ENCODE measurements around the gene COL15A1.

Gene COL15A1

DNA sequence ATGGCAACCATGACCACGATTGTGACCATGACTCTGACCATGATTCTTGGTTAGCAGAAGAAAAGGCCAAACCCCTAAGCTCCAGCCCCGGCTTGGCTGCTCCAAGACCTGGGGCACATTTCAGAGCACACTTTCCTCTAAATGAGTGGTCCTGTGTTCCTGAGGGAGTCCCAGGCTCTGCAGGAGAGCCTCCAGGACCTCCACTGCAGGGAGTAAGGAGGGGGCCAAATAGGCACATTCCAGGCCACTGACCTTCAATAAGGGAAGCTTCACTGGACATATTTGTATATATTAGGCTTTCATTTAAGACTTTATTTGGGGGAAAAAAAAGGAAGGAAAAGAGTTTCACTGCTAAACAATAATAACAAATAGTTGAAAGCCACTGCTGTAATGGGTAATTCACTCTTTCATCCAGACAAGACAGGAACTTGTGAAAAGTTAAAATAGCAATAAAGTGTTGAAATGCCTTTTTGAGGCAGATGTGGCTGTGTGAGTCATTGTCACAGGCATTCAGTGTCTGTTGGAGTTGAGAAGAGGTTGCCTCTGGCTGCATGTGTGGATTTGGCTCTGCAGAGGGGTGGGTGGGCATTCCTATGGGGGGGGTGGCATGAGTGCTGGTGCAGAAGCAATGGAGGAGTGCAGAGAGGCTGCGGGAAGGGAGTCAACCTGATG lies 97.3 kb downstream of the COL15A1 start:
- no peak for DNase-seq

DNA sequence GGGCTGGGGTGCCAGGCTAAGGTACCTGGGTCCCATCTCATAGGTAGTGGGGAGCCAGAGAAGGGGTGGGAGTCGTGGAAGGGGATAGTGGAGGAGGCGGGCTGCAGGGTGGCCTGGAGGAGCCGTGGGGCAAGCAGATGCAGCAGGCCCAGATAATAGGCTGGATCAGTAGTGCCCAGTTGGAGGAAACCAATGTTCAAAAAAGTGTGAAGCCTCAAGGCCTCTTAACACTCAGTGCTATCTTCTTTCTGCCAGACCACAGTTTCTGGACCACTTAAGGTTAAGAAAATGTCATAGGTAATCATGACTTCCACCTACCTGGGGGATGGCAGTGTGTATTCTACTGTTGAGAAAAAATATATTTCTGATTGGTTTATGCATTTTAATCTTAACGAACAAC lies 97.9 kb downstream of the COL15A1 start:
- DNase-seq = no peak

DNA sequence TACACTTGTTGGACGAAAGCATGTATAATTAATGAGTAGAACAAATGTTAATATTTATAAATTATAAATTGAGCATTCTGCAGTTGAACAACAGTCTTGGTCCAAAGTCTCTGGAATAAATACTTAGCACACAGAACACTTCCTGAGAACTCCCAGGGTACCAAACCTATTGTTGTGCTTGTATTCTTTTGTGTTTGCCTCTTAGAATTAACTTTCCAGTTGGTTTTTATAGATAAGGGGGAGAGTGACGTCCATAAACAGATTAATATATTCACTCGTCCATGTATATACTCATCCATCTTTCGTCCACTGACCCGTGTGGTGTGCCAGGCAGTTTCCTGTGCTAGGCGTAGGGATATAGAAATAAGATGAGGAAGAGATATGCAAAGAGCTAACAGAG lies 98.9 kb downstream of the COL15A1 start:
- no peak for DNase-seq

DNA sequence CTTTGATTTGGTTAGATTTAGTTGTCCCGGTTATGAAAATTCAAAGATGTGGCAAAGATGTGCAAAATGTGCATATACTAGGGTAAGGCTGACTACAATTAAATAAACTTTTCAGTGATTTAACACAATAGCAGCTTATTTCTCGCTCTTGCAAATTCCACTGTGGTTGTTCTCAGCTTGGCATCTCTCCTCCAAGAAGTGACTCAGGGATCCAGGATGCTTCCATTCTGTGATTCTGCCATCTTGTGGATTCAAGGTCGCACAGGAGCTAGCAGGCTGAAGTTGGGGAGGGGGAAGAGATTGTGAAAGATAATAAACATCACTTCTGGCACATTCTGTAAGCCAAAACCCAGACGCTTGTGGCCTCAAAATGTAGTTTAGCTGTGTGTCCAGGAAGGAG lies 101.1 kb downstream of the COL15A1 start:
- no peak for DNase-seq

DNA sequence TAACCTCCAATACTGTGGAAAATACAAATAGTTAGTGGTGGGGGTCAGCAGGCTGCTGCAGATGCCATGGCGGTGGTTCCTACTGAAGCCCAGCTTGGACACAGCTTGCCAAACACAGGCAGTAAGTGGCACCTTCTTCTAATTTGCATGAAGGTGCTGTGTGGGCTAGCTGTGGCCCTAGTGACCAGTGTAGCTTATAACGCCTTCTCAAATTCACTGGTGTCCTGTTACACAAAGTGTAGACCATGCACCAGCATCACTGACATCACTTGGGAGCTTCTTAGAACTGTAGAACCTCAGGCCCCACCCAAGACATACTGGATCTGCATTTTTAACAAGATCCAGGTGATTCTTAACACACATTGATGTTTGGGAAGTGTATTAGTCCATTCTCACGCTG lies 102.4 kb downstream of the COL15A1 start:
- no peak for DNase-seq

DNA sequence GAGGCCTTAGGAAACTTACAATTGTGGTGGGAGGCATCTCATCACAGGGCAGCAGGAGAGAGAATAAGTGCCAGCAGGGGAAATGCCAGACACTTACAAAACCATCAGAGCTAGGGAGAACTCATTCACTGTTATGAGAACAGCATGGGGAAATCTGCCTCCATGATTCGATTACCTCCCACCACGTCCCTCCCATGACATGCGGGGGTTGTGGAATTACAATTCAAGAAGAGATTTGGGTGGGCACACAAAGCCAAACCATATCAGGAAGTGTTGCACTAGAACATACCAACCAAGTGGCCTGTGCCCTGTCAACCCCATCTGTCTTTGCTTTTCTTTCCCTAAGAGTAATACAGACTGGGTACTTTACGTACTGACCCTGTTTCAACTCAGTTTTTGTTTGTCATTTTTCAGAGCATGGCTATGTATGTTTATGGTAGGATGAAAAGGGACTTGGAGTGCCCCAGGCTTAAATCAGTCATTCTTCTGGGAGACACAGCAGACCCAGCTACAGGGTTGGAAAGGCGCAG lies 102.9 kb downstream of the COL15A1 start:
- no peak for DNase-seq

DNA sequence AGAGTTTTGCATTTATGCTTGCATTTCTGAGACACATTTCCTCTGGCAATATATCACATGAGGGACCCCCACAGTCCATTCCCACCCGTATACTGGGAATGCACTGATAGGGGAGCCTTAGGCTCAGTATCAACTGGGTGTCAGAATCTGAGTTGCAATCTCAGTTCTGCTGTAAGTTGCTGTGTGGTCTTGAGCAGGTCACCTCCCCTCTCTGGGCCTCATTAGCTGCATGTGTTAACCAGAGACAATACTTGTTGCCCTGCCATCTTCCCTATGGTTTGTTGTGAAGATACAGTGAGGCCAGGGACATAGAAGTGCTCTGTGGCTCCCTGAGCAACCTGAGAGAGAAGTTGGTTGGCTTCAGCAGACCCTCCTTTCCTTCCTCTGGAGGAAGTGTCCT lies 105.5 kb downstream of the COL15A1 start:
- no peak for DNase-seq

DNA sequence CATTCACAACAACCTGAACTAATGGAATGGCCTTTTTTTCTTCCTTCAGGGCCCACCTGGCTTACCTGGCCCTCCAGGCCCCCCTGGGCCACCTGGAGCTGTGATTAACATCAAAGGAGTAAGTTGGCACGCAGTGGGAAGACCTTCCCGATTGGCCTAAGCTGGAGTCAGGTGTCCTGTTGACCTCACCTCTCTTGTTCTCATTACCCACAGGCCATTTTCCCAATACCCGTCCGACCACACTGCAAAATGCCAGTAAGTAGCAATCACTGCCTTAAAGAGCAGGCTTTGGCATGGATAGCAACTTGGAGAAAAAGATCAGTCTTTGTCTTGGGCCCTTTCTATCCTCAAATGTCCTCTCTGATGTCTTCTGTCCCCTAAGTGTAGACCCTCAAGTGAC lies 105.9 kb downstream of the COL15A1 start:
- DNase-seq = no peak

DNA sequence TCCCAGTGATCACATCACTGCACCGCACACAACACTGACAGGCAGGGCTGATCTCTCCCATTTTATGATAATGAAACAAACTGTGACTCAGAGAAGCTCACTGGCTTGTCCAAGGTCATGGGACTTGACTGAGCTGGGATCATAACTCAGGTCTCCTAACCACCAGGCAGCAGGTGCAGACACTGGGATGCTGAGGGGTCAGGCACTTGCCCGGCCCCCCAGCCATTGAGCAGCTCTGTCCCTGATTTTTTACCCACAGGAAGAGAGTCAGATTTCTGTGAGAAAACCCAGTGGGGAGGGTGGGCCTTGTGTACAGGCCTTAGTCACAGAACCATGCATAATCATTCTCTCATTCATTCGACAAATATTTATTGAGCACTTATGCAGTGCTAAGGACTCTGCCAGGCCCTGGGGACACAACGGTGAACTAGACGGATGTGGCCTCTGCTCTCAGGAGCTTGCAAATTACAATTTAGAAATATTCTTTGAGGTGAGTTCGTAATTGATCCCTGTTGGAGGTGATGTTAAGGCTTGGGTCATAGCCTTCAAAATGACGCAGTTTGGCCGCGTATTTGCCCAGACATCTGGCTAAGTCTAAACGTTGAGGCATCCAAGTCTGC lies 106.7 kb downstream of the COL15A1 start:
- DNase-seq = no peak

DNA sequence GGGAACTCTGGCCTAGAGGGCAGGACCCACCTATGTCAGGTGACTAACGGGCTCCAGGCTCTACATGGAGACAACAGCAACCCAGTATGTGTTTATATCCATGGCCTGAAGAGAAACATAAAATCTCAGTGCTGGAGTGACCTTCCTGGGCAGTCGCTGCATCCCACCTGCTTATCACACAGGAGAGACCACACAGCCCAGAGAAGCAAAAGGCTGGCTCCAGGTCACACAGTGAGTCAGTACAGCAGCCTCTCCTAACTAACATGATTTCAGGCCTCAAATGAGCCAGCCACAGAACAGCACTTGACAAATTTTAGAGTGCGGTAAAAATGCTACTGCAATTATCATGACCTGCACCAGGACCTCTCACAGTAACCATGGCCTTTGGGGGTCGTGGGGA lies 107.2 kb downstream of the COL15A1 start:
- no peak for DNase-seq

DNA sequence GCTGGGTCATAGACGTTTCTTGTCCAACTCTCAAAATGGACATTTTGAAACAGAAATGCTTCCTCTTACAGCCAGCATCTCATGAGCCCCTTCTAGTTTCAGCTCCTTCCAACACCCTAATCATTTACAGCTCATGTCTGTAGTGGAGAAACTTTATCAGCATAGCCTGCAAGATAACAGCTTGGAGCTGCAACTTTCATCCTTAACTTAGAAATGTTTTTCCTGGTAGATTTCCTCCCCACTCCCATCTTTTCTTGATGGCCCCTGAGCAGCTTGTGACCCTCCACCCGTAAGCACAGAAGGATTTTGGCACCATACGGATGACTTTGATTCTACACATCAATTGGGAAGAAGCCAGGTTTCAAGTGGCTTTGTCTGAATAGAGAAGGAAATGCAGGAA lies 107.7 kb downstream of the COL15A1 start:
- DNase-seq = no peak

DNA sequence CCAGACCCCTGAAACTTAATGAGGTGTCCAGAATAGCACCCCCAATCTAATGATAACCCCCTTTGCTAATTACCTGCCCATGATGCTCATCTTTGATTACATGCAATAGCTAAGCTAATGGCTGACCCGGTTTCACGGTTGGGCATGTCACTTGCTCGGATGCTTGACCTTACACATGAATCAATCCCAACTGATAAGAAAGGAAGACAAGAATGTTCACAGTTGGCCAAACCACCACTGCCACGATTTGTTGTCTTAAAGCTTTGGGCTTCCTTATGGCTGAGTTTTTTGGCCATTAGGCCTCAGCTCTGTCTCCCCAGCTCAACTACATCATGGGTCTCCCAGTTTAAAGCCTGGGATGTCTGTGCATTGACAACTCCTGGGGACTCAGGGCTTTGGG lies 108.1 kb downstream of the COL15A1 start:
- no peak for DNase-seq

DNA sequence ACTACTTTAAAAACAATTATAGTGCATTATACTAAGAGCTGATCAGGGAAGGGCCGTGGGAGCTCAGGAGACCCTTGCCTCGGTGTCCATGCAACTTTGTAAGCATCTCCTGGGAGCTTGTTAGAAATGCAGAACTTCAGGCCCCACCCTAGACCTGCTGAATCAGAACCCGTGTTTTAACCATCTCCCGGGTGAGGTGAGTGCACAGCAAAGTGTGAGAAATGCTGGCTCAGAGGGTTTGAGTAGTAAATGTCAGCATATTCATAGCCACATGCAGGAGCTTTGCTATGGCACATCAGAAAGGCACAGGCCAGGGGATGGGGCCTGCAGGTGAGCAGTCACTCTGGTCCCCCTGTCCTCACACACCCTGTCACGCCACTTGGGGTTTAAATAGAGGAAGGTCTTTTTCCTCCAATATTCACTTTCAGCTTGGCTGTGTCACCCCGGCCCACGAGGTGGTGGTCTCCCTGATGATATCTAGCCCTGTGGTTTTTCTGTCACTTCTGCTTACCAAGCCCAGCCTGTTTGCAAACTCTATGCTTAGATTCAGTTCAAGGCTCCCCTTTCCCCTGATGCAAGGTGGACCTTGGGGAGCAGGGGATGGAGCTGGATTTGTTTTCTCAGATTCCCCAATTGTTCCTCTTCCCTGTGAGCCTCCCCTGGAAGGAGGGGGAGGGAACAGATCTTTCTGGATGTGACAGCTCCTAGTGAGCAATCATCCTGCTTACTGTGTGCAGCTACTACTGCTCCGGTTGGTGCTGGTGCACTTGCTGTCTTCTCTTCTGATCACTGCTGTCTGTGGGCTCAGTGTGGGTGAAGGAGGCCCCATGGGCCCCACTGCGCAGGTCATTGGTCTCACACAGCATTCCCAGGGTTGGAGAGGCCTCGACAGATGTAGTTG lies 109.4 kb downstream of the COL15A1 start:
- no peak for DNase-seq

DNA sequence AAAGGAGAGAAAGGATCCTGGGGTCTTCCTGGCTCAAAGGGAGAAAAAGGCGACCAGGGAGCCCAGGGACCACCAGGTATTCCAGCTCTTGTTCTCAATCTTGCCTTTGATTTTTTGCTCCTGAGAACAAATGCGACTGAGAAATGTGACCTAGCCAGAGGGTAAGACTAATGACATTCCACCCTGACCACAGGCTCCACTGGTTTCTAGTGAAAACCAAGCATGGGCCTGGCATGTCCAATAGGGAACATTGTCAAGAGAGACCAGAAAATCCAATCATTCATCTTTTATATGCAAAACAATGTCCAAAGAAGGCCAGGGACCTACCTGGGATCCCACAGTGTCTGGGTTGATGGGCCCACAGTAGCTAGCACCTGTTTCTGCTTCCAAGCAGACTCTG lies 110.9 kb downstream of the COL15A1 start:
- no peak for DNase-seq

DNA sequence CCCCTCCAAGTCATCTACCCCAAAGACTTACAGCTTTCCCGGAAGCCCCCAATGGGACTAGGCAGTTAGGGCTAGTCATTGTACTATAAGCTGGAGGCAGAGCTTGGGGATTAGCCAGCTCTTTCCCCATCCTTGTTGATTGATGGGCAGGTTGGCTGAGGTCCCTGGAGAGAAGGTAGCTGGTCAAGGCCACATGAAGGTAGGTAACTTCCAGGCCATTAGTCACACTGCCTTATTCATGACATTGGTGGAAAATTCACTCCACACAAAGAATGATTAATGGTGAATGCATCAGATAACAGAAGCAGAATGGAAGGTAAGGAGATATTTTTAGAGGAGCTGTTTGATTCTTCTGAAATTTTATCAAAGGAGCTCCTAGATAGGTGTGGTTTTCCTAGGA lies 111.7 kb downstream of the COL15A1 start:
- DNase-seq = no peak

DNA sequence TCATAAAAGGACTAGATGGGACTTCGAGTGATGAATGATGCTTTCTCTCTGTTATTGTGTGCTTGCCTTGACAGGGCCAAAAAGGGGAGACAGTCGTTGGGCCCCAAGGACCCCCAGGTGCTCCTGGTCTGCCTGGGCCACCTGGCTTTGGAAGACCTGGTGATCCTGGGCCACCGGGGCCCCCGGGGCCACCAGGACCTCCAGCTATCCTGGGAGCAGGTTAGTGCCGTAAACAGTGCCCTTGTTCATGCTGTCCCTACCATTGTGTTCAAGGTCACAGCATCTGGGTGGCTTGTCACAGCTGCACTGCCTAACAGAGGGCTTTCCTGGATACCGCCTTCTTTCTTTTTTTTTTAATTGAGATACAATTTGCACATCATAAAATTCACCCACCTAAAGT lies 112.5 kb downstream of the COL15A1 start:
- no peak for DNase-seq

DNA sequence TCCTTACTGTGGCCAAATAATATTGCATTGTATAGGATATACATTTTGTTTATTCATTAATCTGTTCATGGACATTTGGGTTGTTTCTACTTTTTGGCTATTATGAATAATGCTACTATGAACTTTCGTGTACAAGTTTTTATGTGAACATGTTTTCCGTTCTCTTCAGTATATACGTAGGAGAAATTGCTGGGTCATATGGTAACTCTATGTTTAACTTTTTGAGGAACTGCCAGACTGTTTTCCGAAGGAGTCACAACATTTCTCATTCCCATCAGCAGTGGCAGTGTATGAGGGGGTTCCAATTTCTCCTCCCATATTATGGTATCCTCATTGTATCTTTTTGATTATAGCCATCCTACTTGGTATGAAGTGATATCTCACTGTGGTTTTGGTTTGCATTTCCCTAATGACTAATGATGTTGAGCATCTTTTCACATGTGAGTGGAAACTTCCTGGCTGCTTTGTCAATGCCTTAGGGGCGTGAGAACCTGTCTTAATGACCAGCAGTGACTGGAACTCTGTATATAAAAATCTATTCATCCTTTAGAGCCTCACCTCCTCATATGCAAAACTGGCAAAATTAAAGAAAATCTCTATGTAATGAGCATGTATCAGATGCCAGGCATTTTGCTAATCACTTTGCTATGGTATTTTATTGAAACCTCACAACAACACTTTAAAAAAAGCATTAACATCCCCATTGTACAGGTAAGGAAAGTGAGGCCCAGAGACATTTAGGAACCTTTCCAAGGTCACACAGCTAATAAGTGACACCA lies 113.4 kb downstream of the COL15A1 start:
- DNase-seq = no peak

DNA sequence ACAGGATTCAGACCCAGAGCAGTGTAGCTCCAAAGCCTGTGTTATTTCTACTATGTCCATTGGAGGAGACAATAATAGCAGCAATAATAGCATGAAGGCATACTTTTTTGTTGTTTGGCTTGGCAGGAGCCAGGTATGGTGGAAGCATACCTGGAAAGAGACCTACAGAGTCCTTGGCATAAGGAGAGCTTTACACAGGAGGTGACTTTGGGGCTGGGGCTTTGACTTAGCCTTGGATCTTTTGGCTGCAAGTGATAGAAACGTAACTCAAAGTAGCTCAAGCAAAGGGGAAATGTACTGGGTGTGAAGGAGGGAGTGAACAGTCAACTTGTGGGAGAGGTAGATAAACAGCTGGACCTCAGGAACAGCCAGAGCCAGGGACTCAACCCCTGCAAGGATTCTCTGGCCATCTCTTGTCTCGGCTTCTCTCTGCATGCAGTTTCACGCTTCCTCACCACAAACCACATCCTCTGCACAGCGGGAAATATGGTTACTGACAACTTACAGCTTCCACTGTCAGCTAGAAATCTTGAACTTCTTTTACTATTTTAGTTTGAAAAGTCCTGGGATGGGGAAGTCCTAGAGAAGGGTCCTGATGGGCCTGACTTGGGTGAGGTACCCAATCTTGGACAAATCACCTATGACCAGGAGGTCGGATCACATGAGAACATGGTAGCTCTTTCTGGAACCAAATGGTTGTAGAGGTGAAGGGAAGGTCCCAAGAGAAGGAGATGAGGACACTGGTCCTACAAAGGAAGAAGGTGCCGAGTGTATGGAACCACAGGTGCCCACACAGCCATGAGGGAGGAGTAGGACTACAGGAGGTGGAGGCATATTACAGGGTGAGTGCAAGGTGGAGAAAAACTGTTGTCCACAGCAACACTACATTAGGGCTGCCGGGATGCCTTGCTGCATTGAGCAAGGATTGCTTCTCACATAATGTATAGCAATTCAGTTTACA lies 114.2 kb downstream of the COL15A1 start:
- no peak for DNase-seq

DNA sequence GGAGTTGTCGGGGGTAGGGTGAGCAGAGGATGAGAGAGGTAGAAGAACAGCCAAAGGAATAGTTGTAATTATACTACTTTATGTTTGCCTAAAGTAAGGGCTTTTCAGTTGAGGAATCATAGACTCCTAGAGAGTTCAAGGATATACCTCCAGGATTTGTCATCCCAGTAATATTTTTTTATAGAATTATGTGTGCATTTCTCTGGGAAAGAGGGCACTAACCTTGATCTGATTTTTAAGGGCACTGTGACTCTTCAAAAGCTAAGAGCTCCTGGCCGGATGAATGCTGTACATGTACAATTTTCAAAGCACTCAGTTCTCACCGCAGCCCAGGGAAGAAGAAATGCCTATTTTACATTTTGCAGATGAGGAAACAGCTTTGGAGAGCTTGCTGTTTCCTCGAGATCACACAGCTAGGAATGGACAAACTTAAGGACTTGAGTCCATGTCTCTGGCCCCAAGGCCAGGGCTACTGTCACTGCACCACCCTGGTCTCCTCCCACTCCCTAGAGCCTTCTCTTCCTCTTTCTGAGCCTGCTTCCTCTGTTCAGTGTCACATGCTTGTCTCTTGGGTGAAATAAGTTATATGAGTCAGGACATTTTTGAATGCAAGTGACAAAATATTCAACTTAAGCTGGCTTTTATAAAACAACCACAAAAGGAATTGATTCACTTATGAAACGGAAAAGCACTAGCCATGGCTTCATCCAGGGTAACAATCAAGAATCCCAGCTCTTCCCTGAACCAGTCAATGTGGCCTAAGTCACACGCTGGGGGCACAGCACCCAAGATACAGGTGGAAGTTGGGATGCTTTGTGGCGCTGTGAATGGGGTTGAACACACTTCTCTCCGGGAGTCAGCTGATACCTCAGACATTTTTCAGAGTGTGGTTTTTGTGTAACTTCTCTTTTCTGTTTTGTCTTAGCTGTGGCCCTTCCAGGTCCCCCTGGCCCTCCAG lies 115.5 kb downstream of the COL15A1 start:
- no peak for DNase-seq

DNA sequence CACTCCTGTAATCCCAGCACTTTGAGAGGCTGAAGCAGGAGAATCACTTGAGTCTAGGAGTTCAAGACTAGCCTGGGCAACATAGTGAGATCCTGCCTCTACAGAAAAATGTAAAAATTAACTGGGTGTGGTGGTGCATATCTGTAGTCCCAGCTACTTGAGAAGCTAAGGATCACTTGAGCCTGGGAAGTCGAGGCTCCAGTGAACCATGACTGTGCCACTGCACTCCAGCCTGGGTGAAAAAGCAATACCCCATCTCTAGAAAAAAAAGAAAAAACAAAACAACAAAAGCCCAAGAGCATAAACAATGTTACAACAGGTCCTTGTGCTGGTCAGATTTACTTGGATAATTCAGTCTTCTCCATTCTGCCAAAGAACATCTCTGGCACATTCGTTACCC lies 116.9 kb downstream of the COL15A1 start:
- no peak for DNase-seq

DNA sequence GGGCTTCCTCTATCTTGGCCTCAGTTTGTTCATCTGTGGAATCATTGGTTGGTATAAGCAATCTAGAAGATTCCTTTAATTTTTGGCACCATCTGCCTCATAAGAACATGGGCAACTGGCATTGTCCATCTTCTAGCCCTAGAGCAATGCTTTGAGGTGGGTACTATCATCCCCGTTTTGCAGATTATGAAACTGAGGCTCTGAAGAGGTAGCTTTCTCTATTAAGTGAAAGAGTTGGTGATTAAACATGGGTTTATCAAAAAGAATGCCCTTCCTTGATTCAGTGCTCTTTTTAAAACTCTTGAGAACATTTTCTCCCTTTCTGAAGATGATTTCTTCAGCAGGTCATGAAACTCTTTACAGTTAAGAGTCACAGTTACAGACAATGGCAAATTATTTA lies 118.8 kb downstream of the COL15A1 start:
- DNase-seq = no peak

Measured in NCI-H1417 (cell line).